GF-D8 (cell line): ENCODE results near the gene RNF103.
"Not testable (repeated sequence)": the region's sequence is repeated elsewhere in the genome, so short reads cannot be mapped to it uniquely, and the experiment has no call there.

ENCODE experiments used
- DNase-seq: peaks from one replicate; lab custom pipeline; 2025; lab: John Stamatoyannopoulos, UW

RNF103 gene

DNA sequence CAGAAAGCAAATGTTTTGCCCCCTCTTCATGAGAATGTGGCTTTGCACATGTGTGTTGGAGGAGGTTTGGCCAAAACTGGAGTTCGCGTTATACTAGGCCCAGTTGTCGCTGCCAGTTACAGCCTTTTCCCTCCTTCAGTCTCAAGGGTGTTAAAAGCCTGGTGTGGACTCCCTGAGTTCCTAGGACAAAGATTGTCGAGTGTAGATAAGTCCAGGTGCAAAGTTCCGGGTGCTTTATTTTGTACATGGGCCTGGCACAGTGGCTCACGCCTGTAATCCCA, 542 bp upstream of the RNF103 start:
- no peak for DNase-seq

DNA sequence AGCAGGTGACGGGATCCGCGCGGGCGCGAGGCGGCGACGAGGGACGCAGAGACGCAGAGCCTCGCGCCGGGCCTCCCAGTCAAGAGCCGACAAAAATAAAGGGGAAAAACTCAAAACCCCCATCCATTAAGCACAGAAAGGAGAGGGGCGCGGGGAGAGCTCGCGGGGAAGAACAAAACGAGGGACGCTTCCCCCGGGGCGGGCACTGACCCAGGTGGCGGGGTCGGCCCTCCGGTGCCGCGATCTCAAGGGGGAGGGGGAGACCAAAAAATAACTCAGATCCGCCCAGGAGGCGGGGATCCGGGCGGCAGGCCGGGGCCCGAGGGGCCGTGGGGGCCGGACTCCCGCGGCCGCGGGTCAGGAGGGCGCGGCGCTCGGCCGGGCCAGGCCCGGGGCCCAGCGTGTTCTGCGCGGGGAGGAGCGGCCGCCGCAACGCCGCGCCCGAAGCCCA, 597 bp downstream of the RNF103 start:
- DNase-seq, result no peak

DNA sequence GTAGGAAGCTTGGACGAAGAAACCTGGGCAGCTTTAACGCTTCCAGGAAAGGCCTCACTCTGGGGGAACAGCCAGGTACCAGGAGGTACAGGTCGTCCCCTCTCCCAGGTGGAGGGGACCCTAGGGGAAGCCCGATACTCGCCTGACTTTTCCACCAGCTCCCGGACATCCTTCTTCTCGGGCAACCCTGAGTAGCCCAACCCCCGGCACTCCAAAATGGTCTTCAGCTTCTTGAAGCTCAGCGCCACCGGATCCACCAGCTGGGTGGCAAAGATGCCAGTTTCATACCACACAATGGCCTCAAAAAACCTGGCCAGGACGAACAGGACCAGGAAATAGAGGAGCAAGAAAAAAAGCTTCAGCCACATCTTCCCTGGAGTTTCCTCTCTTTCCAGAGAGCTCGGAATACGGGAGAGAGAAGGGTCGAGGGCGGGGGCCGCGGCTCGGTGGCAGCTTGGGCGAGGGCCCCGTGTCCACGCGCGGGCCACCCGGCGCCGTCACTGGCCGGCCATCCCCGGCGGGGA, 1.1 kb downstream of the RNF103 start:
- DNase-seq, result no peak

DNA sequence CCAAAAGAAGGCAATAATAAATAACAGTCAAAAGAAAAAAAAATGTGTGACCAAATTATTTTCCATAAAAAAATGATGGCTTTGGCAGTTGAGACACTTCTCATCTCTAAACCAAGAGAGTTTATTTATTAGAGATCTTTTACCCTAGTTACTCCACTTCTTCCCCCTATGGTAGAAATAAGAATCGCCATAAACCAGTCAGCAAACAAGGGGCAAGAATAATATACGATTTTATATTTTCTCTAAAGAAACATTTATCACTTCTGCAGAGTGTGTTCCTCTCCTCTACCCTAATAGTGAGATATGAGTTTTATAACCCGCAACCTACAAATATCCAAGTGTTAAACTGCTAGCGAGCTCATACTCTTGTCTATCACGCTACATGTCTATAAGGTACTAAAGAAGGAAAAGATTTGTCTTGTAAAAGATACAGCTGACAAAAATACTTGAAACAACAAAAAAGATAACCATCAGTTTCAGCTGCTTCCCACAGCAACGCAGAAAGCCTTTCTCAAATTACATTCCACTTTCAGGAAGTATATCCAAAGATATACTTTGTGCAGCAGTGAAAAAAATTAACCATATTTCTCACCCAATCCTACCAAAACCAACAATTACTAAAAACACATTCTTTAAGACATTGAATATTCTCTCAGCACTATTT, 2.3 kb downstream of the RNF103 start:
- peak; percentile 11 for DNase-seq

DNA sequence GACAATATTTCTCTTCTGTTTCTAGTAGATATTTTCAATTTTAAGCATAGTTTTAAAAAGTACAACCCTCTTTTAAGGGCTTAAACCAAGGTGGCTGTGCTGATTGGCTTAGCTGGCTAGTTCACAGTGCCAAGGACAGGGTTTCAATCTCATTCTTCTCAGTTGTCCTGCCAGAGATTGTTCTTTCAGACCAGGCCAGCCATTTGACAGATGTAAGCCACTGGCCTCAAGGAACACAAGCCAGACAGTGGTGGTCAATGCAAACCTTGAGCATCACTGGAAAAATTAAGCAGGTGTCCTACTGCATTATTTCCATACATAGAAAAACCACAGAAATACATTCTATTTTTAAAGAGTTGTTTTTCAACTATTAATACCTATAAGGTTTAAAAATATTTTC, 5.9 kb downstream of the RNF103 start:
- no peak for DNase-seq

DNA sequence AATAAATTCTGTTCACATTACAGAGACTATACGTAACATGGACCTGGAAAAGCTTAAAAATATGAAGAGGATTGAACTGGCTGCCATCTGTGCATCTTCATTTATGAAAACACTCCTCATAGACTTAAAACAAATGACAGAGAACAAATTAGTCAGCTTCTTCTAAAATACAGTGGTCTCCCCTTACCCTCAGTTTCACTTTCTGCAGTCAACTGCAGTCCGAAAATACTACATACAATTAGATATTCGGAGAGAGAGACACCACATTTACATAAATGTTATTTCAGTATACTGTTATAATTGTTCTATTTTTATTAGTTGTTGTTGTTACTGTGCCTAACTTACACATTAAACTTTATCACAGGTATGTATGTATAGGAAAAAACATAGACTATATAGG, 6.5 kb downstream of the RNF103 start:
- DNase-seq, result no peak

DNA sequence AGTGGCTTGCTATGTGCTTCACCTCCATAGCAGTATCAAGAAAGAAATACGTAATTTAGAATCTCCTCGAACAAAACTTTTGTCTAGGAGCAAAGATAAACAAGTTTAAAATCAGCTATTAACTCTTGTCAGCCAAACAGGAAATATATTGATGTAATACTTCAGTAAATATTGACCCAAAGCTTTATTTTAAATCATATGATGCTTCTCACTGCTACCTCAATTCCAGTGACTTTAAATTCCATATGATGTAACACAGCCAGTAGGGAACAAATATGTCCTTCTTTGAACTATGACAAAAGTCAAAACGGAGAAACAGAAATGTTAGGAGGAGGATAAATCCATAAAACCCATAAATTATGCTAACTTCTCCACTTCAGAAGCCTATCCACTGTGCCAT, 7.2 kb downstream of the RNF103 start:
- DNase-seq, result no peak

DNA sequence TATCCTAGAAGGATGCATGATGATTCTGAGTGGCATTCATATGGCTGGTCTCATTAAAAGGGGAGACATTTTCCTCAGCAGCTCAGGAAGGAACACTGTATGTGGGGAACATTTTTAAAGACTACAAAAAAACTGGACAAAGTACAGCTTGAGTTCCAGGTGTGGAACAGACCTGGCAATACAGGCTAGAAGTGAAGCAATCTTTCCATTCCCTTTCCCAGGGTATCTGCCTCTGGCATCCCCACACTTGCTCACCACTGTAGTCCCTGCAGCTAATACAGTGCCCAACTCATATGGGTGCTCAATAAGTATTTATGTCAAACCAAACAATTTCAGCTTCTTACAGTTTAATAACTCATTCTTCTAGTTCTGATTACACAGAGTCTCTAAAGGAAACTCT, 8.1 kb downstream of the RNF103 start:
- DNase-seq, result no peak

DNA sequence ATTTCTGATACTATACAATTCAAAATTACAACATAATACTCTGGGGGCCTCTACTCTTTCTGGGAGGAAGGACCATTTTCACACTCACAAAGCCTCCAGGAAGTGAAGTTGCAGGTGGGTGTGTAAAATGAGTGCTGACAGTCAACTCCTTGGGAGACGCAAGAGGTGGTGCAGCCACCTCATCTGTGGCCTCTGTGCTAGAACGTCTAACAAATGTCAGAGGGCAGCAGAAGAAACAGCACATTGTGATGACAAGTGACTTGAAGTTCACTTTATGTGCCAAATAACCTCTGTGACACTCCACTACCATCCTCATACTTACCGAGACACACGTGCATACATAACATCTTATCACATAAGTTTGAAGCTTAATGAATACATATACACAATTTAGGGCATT, 10.2 kb downstream of the RNF103 start:
- no peak for DNase-seq

DNA sequence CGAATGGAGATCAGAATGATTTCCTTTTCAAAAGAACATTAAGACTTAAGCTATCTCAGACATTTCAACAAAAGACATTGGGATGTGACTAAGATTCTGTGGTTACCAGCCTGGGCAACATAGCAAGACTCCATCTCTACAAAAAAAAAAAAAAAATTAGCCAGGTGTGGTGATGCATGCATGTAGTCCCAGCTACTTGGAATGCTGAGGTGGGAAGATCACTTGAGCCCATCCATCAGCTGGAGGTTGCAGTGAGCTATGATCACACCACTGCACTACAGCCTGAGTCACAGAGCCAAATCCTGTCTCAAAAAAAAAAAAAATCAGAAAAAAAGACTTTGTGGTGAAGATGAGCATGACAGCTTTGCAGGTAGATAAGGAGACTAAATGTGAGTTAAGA, 12.8 kb downstream of the RNF103 start:
- DNase-seq, result no peak

DNA sequence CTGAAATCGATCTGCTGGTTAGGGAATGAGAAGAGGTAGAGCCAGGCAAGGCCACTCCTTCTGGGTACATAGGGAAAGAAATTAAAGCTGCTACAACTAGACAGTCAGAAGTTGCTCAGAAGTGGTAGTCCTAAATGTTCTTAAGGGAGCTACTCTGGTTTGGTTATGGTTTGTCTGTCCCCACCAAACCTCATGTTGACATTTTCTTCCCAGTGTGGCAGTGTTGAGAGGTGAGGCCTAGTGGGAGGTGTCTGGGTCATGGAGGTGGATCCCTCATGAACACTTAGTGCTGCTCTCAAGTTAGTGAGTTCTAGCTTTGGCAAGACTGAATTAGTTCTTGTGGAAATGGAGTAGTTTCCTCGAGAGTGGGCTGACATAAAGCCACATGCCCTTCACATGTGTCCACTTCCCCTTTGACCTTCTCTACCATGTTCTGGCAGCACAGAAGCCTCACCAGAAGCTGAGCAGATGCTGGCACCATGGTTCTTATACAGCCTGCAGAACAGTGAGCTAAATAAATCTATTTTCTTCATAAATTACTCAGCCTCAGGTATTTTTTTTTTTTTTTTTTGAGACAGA, 14.7 kb downstream of the RNF103 start:
- no peak for DNase-seq

DNA sequence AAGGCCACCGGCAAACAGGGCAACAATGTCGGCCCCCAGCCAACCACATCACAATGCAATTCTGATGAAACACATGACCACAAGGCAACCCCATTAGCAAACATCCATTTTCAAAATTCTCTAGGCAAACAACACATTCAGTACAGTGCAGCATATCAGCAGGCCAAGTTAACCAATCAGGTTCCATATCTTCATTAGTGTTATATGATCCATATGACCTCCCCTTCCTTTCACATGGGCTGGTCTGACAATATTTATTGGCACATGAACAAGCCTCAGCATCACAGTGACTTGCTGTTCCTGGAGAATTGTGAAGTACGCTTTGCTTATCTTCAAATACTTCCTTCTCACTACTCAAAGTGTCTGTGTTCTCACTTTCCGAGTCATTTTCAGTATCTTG, 19.8 kb downstream of the RNF103 start:
- no peak for DNase-seq

DNA sequence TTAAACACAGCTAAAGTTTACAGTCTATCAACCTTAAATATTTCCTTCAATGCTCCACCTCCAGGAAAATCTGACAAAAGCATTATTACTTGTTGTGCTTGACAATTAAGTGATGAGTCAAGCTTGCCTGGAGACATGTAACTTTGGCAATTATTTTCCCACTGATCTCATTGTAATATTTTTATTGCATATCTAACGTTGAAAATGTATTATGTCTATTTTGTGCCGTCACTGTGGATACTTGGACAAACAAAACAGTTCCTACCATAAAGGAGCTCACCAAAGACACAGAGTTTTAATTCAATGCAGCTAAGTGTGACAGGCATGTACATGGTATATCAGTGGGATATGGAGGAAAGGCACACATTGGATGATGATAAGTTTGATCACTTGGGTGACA, 24.7 kb downstream of the RNF103 start:
- no peak for DNase-seq

DNA sequence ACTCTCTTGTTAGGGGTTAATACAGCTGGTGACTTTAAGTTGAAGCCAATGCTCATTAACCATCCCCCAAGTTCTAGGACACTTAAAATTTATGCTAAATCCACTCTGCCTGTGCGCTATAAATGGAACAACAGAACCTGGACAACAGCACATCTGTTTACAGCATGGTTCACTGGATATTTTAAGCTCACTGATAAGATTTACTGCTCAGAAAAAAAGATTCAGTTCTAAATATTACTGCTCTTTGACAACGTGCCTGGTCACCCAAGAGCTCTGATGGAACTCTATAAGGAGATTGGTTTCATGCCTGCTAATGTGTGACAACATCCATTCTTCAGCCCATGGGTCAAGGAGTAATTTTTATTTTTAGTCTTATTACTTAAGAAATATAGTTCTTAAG, 27.5 kb downstream of the RNF103 start:
- no peak for DNase-seq

DNA sequence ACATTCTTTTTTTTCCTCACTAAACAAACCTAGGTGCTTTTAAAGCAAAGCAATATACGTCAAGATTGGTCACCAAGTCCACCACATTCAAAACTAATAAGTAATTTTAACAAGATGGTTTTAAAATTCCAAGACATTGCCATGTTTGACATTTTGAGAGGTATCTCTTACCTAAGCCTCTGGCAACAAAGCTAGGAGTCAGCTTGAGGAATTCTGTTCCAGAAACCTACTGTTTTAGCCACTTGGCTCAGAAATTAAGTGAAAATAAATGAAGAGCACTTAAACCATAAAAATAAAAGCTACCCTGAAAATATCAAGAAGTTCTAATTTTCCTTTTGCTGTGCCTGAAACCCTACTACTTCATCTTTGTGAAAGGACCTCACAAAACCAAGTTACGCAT, 30.4 kb downstream of the RNF103 start:
- DNase-seq, result no peak

DNA sequence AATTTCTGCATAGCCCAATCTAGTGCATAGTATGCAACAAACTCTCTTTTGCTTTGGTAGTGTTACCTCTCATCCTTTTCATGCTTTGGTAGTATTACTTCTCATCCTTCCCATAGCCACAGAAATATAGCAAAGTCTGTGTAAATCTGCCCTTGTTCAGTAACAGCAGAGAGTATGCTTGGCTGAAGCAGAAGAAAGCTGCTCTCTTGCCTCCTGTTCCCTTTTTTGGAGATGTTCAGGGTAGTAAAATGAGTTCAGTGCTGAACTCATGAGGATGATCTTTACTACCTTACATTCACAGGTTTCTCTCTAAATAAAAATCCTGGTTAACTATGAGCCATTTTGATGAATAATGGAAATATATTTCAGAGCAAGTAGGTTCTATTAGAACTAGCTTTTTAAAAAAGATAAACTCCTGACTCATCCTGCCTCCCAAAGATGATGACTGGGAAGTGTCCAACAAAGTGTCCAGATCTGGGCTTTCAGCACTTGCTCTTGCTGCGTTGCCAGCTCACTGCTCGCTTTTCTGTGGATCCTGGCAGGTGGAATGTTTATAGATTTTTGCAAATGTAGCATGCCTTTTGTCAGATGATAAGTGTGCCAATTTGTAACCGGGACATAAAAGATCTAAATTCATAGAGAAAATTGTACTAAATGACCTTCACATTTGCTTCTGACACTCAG, 31.0 kb downstream of the RNF103 start:
- no peak for DNase-seq

DNA sequence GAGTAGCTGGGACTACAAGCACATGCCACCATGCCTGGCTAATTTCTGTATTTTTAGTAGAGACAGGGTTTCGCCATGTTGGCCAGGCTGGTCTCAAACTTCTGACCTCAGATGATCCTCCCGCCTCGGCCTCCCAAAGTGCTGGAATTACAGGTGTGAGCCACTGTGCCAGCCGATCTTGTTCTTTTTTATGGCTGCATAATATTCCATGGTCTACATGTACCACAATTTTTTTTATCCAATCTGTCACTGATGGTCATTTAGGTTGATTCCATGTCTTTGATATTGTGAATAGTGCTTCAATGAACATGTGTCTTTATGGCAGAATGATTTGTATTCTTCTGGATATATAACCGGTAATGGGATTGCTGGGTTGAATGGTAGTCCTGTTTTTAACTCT, 34.0 kb downstream of the RNF103 start:
- not testable (repeated sequence) for DNase-seq

DNA sequence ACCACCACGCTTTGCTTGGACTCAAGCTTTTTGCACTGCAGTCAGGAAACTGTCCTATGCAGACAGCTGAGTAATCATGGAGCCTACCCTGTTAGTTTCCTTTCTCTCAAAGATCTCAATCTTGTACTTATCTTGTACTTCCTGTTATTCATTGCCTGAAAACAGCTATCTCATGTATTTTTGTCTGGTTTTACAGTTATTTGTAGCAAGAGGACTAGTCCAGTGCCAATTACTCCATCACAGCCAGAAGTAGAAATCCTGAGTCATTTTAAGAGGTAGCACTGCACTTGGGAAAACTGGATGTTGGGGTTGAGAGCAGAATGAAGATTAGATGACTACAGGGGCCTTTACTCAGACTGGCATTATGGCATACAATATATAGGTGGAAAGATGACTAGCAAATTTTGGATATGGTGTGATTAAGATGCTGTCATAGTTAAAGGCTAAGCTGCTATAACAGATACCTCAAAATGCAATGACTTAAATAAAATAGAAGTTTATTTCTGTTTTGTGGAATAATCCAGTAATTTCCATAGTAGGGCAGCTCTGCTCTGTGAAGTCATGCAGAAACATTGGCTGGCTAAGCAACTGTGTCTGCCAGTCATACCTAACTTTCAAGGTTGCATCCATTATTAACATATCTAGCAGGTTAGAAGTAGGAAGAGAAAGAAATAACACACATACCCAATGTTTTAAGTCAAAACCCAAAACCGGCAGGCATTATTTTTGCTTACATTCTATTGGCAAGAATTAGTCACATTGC, 39.3 kb downstream of the RNF103 start:
- DNase-seq, result peak; percentile 33

DNA sequence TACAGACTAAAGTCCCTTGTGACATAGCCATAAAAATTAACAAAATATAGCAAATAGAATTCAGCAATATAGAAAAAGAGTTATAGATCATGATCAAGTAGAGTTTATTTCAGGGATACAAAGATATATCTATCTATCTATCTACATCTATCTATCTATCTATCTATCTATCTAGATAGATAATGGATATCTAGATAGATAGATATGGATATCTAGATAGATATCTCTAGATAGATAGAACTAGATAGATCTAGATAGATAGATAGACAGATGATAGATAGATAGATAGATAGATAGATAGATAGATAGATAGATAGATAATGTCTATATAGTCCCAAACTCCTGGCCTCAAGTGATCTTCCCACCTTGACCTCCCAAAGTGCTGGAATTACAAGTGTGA, 43.1 kb downstream of the RNF103 start:
- no peak for DNase-seq

DNA sequence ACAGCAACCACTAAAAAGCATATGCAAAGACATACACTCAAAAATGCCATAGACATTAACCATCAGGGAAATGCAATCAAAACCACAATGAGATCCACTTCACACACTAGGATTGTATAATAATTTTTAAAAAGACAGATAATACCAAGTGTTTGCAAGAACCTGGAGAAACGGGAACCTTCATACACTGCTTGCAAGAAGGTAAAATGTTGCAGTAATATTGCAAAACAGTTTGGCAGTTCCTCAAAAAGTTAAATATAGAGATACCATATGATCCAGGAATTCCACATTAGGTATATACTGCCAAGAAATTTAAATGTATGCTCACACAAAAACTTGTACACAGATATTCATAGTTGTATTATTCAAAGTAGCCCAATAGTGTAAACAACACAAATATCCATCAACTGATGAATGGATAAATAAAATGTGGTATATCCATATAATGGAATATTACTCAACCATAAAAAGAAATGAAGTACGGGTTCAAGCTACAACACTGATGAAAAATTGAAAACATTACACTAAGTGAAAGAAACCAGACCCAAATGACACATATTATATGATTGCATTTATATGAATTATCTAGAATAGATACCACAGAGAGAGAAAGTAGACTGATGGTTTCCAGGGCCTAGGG, 45.7 kb downstream of the RNF103 start:
- no peak for DNase-seq

DNA sequence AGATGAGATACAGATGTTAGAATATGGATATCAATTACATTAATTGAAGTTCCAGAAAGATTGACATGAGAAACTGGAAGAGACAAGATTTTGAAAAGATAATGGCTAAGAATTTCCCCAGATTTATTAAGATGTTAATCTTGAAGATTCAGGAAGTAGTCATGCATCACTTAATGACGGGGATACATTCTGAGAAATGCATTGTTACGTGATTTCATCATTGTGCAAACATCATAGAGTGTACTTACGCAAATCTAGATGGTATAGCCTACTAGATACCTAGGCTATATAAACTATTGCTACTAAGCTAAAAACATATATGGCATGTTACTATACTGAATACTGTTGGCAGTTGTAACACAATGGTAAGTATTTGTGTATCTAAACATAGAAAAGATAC, 53.6 kb downstream of the RNF103 start:
- no peak for DNase-seq

DNA sequence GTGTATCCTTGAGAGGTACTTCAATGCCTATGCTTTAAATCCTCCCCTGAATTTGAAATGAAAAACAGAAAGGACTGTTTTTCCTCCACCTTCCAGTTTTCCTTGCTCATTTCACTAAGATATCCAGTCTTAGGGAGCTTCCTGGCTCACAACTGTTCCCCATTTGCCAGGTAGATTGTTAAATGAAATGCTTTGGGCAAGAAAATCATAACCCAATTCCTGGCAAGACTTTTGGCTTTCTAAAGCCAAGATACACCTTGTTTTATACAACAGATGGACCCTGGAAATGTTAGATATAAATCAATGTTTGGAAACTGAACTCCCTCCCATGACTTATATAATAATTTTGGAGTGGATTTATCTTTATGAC, 56.9 kb downstream of the RNF103 start:
- no peak for DNase-seq
